Fibroblast of the aortic adventitia (primary cell): Measurements from ENCODE around the gene BABAM2. TPM values are rescaled to one million over a fixed set of nuclear protein-coding genes. Genes with fewer than 3 reads are reported as not detected.
A peak's percentile ranks its signal among the peaks of the same experiment; 100 is the strongest.

Experiments used
- DNase-seq: peaks from one replicate; pipeline ENCODE4 v3.0.0-alpha.2; 2010; ENCODE audit warnings: low read depth
- H3K4me3 ChIP-seq: 2 replicates; pipeline ENCODE4 v1.5.1; 2011; ENCODE audit warnings: low read depth, mild to moderate bottlenecking, control low read depth, low read length, moderate library complexity
- CTCF ChIP-seq: IDR thresholded peaks from 2 replicates; pipeline ENCODE4 v1.5.1; 2011; ENCODE audit warnings: mild to moderate bottlenecking, low read length, control low read depth, inconsistent platforms; ENCODE audit not compliant: insufficient read depth
- small RNA-seq: library from RNA; depleted of rRNA; stranded (forward); fragments of <200 nt; gene quantifications from one replicate; pipeline ENCODE3, GENCODE V24; 2012
- total RNA-seq: library from RNA; depleted of rRNA; stranded (reverse); fragments of >200 nt; gene quantifications from 2 replicates; pipeline ENCODE4 v1.2.3, GENCODE V29; 2012; ENCODE audit warnings: low replicate concordance

BABAM2 gene
- total RNA-seq, 1 donor = 45.3 TPM

- no peak for TF ChIP-seq CTCF
- no peak for DNase-seq
- no peak overlapping the region for H3K4me3 ChIP-seq
Measured at GRCh38 chr2:28378679-28379584, 488.4 kb downstream of the BABAM2 start.

- no peak overlapping the region for H3K4me3 ChIP-seq
- no peak for TF ChIP-seq CTCF
- no peak for DNase-seq
Measured at GRCh38 chr2:28380219-28380618, 489.7 kb downstream of the BABAM2 start.

GRCh38 chr2:28381225-28382180 lies 491.0 kb downstream of the BABAM2 start:
- no peak for DNase-seq
- TF ChIP-seq CTCF = no peak
- H3K4me3 ChIP-seq = no peak overlapping the region

- no peak for DNase-seq
- H3K4me3 ChIP-seq = no peak overlapping the region
- TF ChIP-seq CTCF = no peak
Measured at GRCh38 chr2:28382755-28383154, 492.2 kb downstream of the BABAM2 start.

- DNase-seq = peak; percentile 72
- no peak overlapping the region for H3K4me3 ChIP-seq
- no peak for TF ChIP-seq CTCF
Measured at GRCh38 chr2:28387082-28387960, 496.8 kb downstream of the BABAM2 start.

Small RNA genes lying within 50 kb of the gene (small RNA-seq; reads per million reads assigned to genes)
- gene MIR4263 (not detected), gene RF02271 (not detected)

Other genes with a start within 250 kb of the BABAM2 start
- 14.0 and 36.7 TPM in 2 replicates for gene SUPT7L, start 227.1 kb upstream of the BABAM2 start, total RNA-seq
- 25.9 and 70.6 TPM in 2 replicates for gene SLC4A1AP, start 226.8 kb upstream of the BABAM2 start, total RNA-seq
- 100 and 109 TPM in 2 replicates for gene MRPL33, start 119.0 kb upstream of the BABAM2 start, total RNA-seq
- gene RBKS, start 342 bp upstream of the BABAM2 start, total RNA-seq = 1.3 and 1.4 TPM in 2 replicates